Measurements from ENCODE around the gene DPM3. TPM values are rescaled to one million over a fixed set of nuclear protein-coding genes. Genes with fewer than 3 reads are reported as not detected.

Gene DPM3
- total and polyA plus RNA-seq, 2 of the 13 experiments (the other 11 are each of a cell fraction or from before 2014, with no cell fraction given), result 23.2 to 53.4 TPM

DNA sequence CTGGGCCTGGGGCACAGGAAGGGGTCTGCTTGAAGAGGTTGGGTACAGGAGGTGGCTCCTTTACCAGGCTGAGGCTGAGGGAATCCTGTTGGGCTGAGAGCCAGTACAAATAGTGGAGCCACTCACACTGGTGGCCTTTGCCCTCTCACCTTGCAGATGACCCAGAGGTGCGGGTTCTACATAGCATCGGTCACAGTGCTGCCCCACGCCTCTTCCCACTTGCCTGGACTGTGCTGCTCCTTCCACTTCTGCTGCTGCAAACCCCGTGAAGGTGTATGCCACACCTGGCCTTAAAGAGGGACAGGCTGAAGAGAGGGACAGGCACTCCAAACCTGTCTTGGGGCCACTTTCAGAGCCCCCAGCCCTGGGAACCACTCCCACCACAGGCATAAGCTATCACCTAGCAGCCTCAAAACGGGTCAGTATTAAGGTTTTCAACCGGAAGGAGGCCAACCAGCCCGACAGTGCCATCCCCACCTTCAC, 6.5 kb downstream of the DPM3 start (continued):
- TF ChIP-seq ZBTB7A (CRISPR knock-in tag; IDR thresholded peaks at IDR 0.05) (no peak), TAF15 (IDR thresholded peaks at IDR 0.05; ENCODE audit: low read depth, low read length, poor library complexity, severe bottlenecking) (no peak), RCOR2 (CRISPR knock-in tag; IDR thresholded peaks at IDR 0.05) (no peak), EP300 (IDR thresholded peaks at IDR 0.05; ENCODE audit: low read depth in 2 of 2, low read length in 2 of 2) (no peak), EP300 (CRISPR knock-in tag; IDR thresholded peaks at IDR 0.05; ENCODE audit: borderline replicate concordance) (no peak), HCFC1 (IDR thresholded peaks at IDR 0.05; ENCODE audit: low read depth, low read length) (no peak), ZNF501 (CRISPR knock-in tag; IDR thresholded peaks at IDR 0.05) (no peak), TEAD3 (CRISPR knock-in tag; optimal IDR thresholded peaks at IDR 0.05; ENCODE audit: borderline replicate concordance) (peak; percentile 25), TRIM24 (CRISPR knock-in tag; IDR thresholded peaks at IDR 0.05) (no peak), FOXM1 (CRISPR knock-in tag; IDR thresholded peaks at IDR 0.05) (no peak), ZNF772 (CRISPR knock-in tag; IDR thresholded peaks at IDR 0.05) (no peak), ZNF143 (CRISPR knock-in tag; IDR thresholded peaks at IDR 0.05) (no peak), RORA (CRISPR knock-in tag; IDR thresholded peaks at IDR 0.05) (no peak), ZEB1 (IDR thresholded peaks at IDR 0.05; ENCODE audit: insufficient replicate concordance, low read depth) (no peak), ELF3 (CRISPR knock-in tag; IDR thresholded peaks at IDR 0.05) (no peak), BCL6 (CRISPR knock-in tag; IDR thresholded peaks at IDR 0.05) (no peak), ZSCAN25 (CRISPR knock-in tag; IDR thresholded peaks at IDR 0.05) (peak; percentile 47; the same call in 1 of the 2 replicates), KLF16 (CRISPR knock-in tag; IDR thresholded peaks at IDR 0.05) (no peak), ZNF136 (CRISPR knock-in tag; IDR thresholded peaks at IDR 0.05; ENCODE audit: low read depth) (no peak), PHB2 (IDR thresholded peaks at IDR 0.05; ENCODE audit: partially characterized antibody) (no peak), CCAR2 (optimal IDR thresholded peaks at IDR 0.05; ENCODE audit: low read depth, low read length) (no peak), DR1 (CRISPR knock-in tag; IDR thresholded peaks at IDR 0.05) (no peak), SNAPC2 (CRISPR knock-in tag; IDR thresholded peaks at IDR 0.05) (no peak), ZNF441 (CRISPR knock-in tag; IDR thresholded peaks at IDR 0.05; ENCODE audit: borderline replicate concordance) (no peak), ARNTL (CRISPR knock-in tag; IDR thresholded peaks at IDR 0.05) (no peak), MIER2 (CRISPR knock-in tag; IDR thresholded peaks at IDR 0.05) (no peak), MBD4 (IDR thresholded peaks at IDR 0.05; ENCODE audit: borderline replicate concordance, low read length) (no peak), ZNF225 (CRISPR knock-in tag; IDR thresholded peaks at IDR 0.05) (no peak), ZNF850 (CRISPR knock-in tag; conservative IDR thresholded peaks at IDR 0.05) (no peak), ZNF282 (IDR thresholded peaks at IDR 0.05; ENCODE audit: partially characterized antibody) (no peak)
- TF ChIP-seq, protein P1, sequence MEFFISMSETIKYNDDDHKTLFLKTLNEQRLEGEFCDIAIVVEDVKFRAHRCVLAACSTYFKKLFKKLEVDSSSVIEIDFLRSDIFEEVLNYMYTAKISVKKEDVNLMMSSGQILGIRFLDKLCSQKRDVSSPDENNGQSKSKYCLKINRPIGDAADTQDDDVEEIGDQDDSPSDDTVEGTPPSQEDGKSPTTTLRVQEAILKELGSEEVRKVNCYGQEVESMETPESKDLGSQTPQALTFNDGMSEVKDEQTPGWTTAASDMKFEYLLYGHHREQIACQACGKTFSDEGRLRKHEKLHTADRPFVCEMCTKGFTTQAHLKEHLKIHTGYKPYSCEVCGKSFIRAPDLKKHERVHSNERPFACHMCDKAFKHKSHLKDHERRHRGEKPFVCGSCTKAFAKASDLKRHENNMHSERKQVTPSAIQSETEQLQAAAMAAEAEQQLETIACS (CRISPR knock-in tag; IDR thresholded peaks at IDR 0.05), result no peak
- TF ChIP-seq, protein P2, sequence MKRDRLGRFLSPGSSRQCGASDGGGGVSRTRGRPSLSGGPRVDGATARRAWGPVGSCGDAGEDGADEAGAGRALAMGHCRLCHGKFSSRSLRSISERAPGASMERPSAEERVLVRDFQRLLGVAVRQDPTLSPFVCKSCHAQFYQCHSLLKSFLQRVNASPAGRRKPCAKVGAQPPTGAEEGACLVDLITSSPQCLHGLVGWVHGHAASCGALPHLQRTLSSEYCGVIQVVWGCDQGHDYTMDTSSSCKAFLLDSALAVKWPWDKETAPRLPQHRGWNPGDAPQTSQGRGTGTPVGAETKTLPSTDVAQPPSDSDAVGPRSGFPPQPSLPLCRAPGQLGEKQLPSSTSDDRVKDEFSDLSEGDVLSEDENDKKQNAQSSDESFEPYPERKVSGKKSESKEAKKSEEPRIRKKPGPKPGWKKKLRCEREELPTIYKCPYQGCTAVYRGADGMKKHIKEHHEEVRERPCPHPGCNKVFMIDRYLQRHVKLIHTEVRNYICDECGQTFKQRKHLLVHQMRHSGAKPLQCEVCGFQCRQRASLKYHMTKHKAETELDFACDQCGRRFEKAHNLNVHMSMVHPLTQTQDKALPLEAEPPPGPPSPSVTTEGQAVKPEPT (CRISPR knock-in tag; IDR thresholded peaks at IDR 0.05; ENCODE audit: low read depth), result no peak
